NCI-H82 (cell line): Measurements from ENCODE around the gene NEU2.
"Not testable (repeated sequence)": the region's sequence is repeated elsewhere in the genome, so short reads cannot be mapped to it uniquely, and the experiment has no call there.

Experiments used
- DNase-seq: peaks from one replicate; lab custom pipeline; 2025; lab: John Stamatoyannopoulos, UW

The NEU2 gene

DNA sequence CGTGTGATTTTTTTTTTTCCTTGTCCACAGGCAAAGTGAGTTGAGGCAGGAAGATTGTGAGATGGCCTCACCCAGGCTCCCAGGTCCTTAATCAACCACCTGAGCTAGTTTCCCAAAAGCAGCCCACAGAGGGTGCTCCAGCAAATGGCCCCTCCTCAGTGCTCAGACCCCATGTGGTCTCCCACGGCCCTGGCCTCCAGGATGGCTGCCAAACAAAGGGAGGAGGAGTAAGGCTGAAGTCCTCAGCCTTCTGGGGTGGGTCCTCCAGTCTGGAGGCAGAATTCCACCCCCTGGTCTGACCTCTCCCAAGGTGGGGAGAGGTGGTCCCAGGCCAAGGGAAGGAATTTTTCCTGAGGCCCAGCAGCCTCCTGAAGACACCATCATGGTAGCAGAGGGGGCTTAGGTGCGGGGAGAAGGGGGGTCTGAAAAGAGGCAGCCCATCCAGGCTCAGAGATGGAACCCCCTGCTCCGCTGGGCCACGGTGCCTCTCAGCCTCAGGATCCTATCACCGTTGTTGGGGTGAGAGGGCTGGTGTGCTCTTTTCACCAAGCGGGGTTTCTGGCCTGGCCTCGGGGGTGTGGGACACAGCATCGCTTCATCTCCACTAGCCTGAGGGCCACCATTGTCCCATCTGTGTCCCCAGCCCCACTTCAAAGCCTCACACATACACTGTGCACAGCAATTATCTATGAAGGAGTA lies 21.8 kb upstream of the NEU2 start:
- no peak for DNase-seq

DNA sequence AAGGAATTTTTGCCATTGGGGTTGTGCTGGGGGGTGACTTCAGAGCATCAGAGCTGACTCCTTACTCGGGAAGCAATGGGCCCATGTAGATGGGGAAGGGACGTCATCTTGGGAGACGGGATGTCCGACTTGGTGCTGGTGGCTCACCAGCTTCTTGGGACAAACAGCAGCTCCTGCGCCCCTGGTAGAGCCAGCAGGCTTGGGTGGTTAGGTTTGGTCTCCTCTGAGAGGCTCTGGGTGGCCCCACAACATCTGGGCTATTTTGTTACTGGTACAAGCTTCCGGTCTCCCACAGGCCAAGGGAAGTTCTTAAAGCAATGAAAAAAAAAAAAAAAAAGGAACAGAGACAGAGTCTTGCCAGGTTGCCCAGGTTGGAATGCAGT lies 21.2 kb upstream of the NEU2 start:
- no peak for DNase-seq

DNA sequence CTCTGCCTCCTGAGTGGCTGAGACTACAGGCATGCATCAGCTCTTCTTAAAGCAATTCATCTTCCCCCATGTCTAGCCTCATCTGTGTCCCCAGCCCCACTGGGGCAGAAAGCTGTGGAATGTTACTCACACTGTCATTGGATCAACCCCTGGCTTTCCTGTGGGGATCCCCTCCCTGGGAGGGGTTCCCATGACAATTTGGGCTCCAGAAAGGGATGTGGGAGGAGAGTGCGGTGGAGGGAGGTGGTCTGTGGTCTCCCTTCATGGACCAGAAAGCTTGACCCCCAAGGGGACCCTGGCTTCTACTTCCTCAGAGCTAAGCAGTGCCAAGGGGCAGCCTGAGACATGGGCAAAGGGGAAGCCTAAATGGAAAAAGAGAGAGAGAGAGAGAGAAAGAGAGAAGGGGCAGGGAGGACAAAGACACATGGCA lies 20.8 kb upstream of the NEU2 start:
- DNase-seq, result no peak

DNA sequence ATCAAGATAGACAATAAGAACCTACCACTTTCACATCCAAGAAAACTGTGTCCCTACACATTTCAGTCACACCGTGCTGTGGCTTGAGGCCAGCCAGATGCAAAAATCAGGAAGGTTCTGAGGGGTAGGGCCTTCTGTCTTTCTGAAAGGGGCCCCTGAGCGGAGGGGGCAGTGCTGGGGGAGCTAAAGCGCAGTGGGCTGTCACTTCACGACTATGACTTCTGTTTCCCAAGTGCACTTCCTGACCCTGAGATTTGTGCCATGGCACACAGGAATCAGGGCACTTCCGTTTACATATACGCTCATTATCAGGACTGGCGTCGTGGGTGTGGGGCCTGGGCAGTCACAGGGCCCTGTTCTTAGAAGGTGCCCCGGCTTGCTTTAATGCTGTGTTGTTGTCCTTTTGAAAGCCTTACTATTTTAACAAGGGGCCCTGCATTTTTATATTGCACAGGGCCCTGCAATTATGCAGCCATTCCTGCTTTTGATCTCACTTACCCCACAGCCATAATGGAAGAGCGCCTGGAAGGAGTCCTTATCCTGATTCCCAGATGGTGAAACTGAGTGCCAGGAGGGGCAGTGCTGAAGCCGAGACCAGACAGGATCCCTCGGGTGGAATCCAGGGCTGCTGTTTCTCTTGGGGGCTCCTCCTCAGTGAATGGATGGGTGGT lies 20.0 kb upstream of the NEU2 start:
- DNase-seq, result no peak

DNA sequence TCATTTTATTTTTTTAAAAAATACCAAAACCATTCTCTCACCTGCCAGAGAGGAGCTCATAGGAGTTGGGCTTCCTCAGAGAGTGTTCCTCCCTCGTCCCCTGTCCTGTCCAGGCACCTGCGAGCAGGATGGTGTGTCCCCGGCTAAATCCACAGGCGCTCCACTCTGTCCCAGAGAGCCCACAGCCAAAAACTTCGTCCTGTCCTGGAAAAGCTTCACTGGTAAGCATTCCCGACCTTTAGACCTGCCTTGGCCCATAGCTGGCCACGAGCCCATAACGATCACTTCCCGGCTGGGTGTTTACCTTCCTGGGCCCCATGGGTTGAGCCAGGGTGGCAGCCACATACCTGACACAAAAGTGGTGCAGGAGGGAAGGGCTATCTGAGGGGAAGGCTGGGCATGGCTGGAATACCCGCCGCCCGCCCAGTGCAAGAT lies 19.4 kb upstream of the NEU2 start, which contains the start of gene NGEF:
NGEF (minus strand) TSS at position 230 of the 435 bp plus-strand sequence. CDS start 38,366 bp downstream, outside the sequence.
- DNase-seq, result no peak

DNA sequence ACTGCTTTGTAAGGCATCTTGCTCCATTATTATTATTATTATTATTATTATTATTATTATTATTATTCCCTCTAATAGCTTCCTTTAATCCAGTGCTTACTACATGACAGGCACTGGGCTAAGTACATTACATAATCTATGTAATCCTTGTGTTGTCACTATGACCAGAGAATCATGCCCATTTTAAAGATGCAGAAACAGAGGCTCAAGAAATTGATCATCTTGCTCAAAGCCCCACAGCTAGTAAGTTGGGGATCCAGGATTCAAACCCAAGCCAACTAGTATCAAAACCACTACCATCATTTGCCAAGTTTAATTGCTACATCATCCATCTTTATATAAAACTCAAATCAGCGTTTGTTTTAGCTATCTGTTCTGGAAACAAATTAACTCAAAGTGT lies 18.8 kb upstream of the NEU2 start:
- DNase-seq, result no peak

DNA sequence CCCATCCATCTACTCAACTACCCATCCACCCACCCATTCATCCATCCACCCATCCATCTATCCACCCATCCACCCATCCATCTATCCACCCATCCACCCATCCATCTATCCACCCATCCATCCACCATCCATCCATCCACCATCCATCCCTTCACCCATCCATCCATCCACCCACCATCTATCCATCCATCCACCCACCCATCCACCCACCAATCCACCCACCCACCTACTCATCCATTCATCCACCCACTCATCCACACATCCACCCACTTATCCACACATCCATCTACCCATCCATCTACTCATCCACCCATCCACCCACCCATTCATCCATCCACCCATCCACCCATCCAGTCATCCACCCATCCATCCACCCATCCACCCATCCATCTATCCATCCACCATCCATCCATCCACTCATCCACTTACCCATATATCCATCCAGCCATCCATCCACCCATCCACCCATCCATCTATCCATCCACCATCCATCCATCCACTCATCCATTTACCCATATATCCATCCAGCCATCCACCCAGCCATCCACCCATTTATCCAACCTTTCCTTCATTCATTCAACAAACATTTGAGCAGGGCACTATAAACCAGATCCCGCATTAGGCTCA lies 17.3 kb upstream of the NEU2 start:
- DNase-seq, result no peak

DNA sequence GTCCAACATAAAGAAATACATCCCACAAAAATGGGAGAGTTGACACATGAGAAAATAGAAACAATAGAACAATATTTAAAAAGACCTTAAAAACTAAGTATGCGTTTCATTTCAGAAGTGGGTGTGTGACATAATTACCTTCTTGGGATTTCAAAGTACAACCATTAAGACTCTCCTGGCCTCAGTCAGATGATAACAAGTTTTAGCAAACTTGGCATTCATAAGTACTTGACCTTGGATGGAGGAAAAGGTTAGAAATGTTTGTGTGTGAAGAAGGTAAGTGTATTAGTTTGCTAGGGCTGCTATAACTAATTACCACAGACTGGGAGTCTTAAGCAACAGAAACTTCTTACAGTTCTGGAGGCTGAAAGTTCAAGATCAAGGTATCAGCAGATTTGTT lies 14.5 kb upstream of the NEU2 start:
- DNase-seq, result no peak

DNA sequence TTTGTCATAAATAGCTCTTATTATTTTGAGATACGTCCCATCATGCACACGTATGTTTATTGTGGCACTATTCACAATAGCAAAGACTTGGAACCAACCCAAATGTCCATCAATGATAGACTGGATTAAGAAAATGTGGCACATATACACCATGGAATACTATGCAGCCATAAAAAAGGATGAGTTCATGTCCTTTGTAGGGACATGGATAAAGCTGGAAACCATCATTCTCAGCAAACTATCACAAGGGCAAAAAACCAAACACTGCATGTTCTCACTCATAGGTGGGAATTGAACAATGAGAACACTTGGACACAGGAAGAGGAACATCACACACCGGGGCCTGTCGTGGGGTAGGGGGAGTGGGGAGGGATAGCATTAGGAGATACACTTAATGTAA lies 12.9 kb upstream of the NEU2 start:
- not testable (repeated sequence) for DNase-seq

DNA sequence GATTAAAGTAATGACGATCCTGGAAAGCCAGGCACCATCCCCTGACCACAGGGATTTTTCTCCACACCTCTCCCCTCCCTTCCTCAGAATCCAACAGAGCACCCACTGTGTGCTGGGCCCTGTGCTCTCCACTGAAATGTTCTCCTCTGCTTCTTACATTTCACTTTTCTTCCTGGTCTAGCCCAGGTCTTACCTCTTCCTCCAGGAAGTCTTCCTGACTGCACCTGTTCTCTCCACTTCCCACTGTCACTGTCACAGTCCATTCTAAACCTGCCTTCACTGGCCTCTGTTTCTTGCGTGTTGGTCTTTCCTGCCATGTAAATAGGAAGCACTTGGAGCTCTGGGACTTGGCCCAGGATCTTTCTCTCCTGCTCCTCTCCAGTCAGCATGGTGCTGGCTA lies 12.0 kb upstream of the NEU2 start:
- DNase-seq, result no peak

DNA sequence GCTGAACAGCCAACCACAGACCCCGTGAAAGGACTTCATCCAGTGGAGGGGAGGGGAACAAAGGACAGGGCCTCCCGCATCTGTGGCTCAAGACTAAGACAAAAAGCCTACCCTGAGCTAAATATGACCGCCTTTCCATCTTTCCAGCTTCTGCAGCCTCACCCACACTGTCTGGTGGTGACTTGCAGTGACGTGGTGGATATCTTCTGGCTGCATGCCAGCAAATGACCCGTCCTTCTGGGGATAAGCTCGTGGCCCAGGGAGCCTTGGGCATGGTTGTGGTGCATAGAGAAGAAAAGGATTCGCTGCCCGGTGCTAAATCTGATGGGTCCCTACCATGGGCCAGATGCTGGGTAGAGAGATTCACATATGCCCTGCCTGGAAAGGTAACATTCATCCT lies 10.7 kb upstream of the NEU2 start:
- DNase-seq, result no peak

DNA sequence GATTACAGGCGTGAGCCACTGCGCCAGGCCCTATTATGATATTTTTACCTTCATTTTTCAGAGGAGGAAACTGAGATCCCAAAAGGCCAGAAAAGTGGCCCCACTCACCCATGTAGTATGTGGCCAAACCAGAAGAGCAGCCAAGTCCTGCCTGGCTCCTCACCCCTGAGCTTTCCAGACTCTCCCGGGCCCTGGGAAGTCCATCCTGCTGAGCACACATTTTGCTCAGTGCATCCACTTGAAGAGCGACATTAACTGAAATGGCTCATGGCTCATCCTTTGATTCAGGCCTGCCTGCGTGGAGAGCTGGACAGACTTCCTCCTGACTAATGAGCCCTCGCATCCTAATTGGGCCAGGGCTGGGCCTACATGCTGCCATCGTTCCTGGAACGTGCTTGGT lies 9.9 kb upstream of the NEU2 start:
- no peak for DNase-seq

DNA sequence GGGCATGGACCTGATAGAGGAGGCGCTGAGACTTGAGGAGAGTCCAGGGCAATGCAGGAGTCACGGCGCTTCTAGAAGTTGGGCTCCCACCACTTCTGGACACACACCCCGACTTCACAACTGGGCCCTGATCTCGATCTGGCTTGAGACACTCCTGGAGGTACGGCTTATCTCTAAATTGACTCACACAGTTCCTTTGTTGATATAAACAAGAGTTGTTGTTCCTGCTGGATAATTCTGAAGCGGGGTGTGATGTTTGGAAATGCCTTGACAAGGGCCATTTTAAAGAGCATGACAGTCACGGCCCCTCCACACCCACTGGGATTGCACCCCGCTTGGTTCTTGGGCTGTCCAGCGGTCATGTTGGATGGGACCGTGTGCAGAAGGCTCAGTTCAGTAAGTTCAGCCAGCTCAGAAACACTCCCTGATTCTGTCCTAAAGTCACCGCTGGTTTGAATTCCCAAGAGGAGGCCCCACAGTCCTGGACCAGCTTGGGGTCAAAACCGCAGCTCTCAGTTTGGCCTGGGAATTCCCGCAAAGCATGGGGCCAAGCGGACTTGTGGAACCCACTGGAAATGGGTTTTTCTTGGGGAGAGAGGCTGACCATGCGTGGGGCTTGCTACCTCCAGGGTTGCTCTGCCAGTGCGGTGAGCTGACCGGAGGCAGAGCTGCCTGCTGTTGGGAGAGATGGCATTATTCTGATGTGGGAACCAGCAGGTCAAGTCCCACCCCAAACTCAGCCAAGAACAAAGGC lies 9.3 kb upstream of the NEU2 start:
- no peak for DNase-seq

DNA sequence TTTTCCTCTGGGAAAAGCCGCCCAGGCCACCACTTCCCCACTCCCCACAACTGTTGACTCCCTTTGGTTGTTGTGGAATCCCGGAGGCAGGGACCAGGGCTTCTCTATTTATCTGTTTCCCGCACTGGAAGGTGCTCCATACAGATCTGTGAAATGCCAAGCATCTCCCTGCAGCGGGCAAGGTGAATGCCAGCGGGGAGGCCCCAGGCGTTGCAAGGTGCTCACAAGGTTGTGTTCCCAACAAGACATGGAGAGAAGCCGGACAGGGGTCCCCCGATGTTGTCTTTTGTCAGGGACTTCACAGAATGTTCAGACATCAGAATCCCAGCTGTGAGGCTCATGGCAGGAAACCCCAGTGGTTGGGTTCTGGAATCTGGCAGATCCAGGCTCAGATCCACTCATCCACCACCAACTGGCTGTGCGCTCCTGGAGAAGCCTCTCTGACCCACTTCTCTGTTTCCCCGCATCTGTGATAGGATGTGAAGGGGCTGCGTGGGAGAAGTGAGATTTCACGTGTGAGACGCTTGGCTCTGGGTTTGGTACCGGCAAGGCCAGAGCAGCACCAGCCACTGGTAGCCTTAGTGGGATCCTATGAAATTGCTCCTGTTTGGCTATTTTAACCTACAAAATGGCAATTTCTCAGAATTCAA lies 8.6 kb upstream of the NEU2 start:
- DNase-seq, result no peak

DNA sequence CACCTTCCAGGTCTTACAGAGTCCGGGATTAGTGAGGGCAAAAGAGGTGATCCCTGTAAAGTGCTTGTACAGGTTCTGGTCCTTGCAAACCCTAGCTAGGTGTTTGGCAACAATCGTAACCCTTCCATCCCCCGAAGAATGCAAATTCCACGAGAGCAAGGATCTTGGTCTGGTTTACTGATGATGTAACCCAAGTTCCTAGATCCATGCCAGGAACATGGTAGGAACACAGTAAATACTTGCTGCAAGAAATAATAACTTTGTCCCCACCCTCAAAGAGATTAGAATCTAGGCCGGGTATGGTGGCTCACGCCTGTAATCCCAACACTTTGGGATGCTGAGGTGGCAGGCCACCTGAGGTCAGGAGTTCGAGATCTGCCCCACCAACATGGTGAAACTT lies 6.8 kb upstream of the NEU2 start:
- no peak for DNase-seq

DNA sequence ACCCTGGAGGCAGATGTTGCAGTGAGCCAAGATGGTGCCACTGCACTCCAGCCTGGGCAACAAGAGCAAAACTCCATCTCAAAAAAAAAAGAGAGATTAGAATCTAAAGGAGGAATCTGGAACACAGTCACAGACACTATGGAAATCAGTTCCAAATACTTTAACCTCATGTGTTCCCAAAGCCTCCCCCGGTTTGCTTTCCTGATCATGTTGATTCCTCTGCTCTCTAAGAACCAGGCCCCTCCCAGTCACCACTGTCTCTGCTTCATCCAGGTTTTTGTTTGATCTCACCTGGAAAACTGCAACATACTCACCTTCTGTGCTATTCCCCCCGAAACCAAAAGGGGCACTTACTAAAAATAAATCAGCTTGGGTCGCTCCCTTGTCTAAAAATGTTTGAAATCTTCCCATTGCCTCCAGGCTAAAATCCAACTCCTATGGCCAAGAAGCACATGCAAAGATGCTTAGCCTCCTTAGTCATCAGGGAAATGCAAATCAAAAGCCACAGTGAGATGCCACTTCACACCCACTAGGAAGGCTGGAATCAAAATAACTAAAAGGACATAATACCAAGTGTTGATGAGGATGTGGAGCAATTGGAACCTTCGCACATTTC lies 6.2 kb upstream of the NEU2 start:
- no peak for DNase-seq

DNA sequence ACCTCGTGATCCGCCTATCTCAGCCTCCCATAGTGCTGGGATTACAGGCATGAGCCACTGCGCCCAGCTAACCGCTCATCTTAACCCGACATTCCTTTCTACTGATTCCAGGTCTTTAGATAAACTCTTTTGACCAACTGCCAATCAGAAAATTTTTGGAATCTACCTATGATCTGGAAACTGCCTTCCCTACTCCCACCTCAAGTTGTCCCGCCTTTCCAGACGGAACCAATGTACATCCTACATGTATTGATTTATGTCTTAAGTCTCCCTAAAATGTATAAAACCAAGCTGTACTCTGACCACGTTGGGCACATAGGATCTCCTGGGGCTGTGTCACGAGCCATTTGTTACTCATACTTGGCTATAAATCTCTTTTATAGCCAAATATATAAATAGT lies 3.2 kb upstream of the NEU2 start:
- DNase-seq, result no peak

DNA sequence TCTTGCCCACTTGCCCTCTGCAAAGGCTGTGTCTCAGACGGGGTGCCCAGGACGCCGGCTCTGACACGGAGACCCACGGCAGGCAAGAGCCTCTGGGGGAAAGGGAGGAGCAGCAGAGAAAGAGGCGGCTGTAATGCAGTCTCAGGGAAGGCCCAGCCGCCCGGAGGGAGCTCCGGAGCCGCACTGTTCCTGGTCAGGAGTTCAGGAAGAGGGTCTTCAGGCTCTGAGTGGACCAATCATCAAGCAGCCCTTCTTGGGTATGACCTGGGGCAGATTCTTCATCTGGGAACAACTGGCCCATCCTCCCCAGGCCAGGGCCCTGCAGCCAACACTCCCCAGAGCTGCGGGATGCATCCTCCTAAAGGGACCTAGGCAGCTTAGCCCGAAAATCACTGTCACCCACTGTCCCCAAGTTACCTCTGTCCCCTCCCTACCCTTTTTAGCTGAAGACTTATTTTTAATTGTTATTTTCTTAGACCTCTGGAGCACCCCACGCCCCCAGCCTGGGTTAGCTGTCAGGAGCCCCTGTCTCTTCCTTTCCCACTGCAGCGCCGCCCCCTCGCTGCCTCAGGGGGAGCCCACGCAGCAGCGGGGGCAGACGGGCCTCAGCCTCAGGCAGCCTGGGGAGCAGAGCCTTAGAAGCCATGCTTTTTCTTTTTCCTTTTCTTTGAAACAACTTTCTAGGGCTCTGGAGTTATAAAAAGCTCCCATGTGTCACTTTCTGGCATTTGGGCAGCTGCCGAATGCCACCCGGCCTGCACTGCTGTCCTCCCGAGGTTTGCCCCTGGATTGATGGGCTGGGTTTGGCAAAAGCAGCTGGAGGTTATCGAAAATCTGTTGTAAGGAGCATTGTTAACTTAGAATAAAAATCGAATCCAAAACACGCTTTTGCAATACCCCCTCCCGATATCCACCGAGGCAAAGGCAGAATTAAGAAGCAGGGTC lies 644 bp upstream of the NEU2 start:
- no peak for DNase-seq

DNA sequence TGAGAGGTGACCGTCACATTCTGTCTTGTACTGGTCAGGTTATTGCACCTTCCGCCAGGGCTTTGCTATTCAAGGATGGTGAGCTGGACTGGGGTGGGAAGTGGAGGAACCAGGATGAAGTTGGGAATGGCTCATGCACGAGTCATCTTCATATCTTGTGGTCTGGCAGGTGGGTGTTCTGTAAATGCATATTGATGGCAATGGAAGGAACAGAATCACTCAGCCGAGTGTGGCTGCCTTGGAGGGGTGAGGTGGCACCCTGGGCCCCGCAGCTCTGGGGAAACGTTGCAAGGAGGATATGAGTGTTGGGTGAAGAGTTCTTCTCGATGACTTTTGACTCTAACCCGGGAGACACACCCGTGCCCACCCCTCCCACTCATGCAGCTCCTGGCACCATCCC lies 1.2 kb downstream of the NEU2 start:
- DNase-seq, result no peak

DNA sequence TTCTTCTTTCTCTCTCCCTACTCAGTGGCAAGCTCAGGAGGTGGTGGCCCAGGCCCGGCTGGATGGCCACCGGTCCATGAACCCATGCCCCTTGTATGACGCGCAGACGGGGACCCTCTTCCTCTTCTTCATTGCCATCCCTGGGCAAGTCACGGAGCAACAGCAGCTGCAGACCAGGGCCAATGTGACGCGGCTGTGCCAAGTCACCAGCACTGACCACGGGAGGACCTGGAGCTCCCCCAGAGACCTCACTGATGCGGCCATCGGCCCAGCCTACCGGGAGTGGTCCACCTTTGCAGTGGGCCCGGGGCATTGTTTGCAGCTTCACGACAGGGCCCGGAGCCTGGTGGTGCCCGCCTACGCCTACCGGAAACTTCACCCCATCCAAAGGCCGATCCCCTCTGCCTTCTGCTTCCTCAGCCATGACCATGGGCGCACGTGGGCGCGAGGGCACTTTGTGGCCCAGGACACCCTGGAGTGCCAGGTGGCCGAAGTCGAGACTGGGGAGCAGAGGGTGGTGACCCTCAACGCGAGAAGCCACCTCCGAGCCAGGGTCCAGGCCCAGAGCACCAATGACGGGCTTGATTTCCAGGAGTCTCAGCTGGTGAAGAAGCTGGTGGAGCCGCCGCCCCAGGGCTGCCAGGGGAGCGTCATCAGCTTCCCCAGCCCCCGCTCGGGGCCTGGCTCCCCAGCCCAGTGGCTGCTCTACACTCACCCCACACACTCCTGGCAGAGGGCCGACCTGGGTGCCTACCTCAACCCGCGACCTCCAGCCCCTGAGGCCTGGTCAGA lies 1.8 kb downstream of the NEU2 start:
- no peak for DNase-seq
